Epithelial cell of proximal tubule (primary cell): ENCODE measurements around the gene PIAS3. TPM values are rescaled to one million over a fixed set of nuclear protein-coding genes. Genes with fewer than 3 reads are reported as not detected.

Experiments
- DNase-seq: peaks from one replicate; pipeline ENCODE4 v3.0.0-alpha.2; 2011; ENCODE audit warnings: low read depth
- H3K4me3 ChIP-seq: 2 replicates; pipeline ENCODE4 v1.5.1; 2011; ENCODE audit warnings: low read depth, mild to moderate bottlenecking, low read length
- total RNA-seq: library from RNA; depleted of rRNA; stranded (reverse); fragments of >200 nt; gene quantifications from 2 replicates; pipeline ENCODE4 v1.2.3, GENCODE V29; 2015
- TF ChIP-seq, protein P1 (sequence below): conservative IDR thresholded peaks from 2 replicates; pipeline ENCODE4 v1.5.1; 2012; ENCODE audit warnings: low read depth, mild to moderate bottlenecking, low read length

PIAS3 gene
- total RNA-seq: 17.8 and 27.8 TPM in 2 replicates

DNA sequence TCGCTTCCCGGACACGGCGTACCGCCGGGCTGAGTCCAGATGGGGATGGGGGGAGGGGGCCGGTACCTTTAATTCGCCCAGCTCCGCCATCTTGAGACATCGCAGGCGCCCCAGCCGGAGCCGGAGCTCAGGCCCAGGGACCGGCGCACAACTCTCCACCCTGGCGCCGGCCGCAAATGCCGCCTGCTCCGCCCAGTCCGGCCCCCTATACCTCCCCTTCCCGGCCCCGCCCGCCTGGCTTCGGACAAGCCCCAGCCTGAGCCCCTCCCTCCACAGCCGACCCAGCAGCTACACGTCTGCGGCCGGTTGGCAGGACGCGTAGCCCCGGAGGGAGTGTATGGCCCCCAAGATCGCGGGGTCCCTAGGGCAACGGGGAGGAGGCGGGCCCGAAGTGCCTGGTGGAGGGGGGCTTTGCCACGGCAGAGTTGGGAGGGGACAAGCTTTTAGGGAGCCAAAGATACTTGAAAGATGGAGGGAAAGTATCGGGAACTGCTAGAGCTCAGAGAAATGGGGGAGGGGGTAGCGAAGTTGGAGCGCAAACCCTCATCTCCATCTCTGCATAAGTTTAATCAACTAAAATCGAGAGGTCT lies at the start of gene PIAS3:
Gene PIAS3, minus strand, starts transcription at position 181 of the 590 bp plus-strand sequence. Its CDS starts 91 bp downstream, at position 90.
- peak; percentile 13 for DNase-seq
- H3K4me3 ChIP-seq: peak within 1 kb of the TSS; percentile 87
- TF ChIP-seq, protein P1, sequence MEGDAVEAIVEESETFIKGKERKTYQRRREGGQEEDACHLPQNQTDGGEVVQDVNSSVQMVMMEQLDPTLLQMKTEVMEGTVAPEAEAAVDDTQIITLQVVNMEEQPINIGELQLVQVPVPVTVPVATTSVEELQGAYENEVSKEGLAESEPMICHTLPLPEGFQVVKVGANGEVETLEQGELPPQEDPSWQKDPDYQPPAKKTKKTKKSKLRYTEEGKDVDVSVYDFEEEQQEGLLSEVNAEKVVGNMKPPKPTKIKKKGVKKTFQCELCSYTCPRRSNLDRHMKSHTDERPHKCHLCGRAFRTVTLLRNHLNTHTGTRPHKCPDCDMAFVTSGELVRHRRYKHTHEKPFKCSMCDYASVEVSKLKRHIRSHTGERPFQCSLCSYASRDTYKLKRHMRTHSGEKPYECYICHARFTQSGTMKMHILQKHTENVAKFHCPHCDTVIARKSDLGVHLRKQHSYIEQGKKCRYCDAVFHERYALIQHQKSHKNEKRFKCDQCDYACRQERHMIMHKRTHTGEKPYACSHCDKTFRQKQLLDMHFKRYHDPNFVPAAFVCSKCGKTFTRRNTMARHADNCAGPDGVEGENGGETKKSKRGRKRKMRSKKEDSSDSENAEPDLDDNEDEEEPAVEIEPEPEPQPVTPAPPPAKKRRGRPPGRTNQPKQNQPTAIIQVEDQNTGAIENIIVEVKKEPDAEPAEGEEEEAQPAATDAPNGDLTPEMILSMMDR: no peak

DNA sequence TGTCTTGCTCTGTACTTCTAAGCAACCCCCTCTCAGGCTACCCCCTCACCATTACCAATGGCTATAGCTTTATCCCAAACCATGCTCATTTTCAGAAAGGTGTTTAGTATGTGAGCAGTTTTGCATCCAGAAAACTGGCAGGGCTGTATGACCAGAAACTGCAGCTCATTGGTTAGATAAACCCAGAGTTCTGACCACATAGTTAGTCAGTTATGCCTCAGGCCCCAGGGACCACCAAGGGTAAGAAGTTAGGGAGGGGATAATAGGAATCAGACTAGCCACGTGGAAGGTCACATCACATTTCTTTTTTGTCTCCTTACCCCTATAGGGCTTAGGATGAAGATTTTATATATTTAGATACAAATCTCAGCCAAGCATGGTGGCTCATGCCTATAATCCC lies 49.8 kb upstream of the PIAS3 start:
- DNase-seq: no peak
- H3K4me3 ChIP-seq: no peak overlapping the region
- TF ChIP-seq, protein P1: no peak

DNA sequence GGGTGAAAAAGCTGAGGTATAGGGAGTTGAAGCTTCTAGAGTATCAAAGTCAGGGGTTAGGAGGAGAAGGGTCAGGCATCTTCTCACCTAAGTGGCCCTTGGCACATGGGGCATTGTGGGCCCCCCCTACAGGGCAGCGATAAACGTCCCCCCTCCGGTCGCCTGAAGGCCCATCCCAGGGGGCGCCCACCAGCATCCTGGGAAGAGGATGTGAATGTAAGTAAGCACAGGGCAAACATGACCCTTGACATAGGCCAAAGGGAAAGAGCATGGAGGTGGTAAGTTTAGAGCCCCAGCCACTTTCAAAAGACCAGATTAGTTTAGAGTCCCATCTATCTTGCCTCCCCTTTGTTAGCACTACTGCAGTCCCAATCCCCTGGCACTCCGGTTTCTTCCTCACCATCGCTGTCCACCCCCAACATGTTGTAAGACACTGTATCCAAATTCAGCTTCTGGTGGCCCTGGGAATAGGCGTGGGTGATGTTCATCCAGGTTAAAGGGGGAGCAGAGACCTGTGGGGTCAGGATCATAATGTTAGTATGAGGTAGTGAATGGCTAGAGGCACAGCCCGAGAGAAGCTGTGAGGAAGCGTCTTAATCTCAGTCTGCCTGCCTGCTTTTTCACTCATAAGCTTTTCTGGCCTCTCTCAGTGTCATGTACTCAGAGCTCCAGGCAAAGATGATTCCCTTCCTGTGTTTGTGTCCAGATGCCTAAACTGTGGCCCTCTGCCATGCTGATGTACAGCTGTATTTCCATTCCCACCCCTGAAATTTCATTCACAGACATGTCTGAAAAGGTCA lies 48.3 kb upstream of the PIAS3 start:
- TF ChIP-seq, protein P1: no peak

DNA sequence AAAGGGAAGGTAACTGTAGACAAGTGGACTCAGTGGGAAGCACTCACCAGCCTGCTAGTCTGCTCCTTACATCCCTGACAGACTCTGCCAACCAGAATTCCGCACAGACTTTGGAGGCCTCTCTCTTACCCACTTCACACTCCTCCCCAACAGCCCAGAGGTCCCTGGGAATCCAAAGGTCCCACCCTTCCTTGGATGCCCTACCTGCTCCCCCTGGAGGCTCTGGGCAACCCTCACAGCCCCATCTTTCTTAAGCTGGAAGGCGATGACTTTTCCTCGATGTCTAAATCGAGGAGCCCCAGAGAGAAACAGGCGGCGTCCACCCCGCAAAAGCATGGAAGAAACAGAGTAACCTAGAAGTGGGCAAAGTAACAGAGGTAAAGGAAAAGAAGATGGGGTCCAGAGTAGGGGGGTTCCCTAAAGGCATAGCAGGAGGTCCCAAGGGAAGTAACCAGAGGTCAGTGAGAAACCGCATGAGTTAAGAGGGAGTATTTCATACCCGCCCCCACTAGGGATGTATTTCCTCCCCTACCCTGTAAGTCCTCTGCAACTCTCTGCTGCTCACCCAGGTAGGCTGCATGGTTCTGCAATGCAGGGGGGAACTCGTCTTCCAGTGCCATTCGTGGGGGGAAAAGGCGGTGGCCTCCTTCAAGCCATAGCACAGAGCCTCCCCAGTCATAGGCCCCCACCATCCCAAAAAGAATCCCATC lies 42.6 kb upstream of the PIAS3 start:
- TF ChIP-seq, protein P1: peak; percentile 16
- H3K4me3 ChIP-seq: no peak overlapping the region
- no peak for DNase-seq

More for the DNA sequence above, 48.3 kb upstream of the PIAS3 start:
- no peak overlapping the region for H3K4me3 ChIP-seq
- DNase-seq: no peak

DNA sequence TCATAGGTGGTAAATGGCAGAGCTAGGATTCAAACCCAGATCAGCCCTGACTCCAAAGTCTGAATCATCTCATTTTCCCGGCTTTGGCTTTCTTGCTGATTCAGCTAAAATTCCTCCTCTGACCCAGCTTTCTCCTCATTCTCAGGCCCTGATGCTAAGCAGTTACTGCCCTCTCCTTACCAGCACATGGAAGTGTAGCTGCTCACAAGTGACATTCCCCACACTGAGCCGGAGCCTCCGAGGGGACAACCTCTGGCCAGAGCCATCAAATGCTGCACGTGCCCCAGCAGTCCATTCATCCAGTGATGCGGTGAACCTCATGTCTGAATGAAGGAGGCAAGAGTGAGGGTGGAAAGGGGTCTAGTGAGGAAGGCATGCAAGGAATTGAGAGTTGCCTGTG lies 39.9 kb upstream of the PIAS3 start:
- H3K4me3 ChIP-seq: no peak overlapping the region
- DNase-seq: no peak
- TF ChIP-seq, protein P1: no peak

DNA sequence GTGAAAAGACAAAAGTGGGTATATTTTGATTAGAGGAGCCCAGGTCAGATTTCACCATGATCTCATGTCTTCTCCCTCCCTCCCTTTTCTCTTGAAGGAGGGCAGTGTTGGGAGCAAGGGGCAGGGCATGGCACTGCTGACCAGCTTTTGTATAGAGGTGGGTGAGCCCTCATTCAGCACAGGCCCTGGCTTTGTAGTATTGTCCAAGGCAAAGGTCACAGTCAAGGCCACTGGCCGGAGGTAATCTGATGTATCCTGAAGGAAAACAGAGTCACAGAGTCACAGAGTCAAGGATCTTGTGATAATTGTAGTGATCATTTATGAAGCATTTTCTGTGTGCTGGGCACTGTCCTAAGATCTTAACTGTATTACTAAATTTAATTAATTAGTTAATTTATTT lies 39.1 kb upstream of the PIAS3 start:
- no peak for DNase-seq
- no peak overlapping the region for H3K4me3 ChIP-seq
- TF ChIP-seq, protein P1: no peak
